Esophagus squamous epithelium (tissue), 4 donors: ENCODE data around the gene ABLIM2.

ENCODE experiments used
- POLR2A ChIP-seq, 4 donors: fragments of 450-650 bp; IDR thresholded peaks; one replicate each; pipeline ENCODE4 v1.6.1; 2017; ENCODE audit warnings: antibody characterized with exemption in 4 of 4, mild to moderate bottlenecking in 4 of 4, moderate library complexity in 3 of 4
- TF ChIP-seq, protein P1 (sequence below), 6 experiments: fragments of 450-650 bp in 4 of 6; fragments of 200-600 bp in 2 of 6; sonication (generic) in 2 of 6; IDR thresholded peaks; one replicate each; pipeline ENCODE4 v1.5.1; 2016 to 2019; ENCODE audit warnings: antibody characterized with exemption in 6 of 6, mild to moderate bottlenecking in 4 of 6, moderate library complexity in 4 of 6

GRCh38 chr4:8015512-8015911 is 143.1 kb downstream of the ABLIM2 start:
- TF ChIP-seq, protein P1, sequence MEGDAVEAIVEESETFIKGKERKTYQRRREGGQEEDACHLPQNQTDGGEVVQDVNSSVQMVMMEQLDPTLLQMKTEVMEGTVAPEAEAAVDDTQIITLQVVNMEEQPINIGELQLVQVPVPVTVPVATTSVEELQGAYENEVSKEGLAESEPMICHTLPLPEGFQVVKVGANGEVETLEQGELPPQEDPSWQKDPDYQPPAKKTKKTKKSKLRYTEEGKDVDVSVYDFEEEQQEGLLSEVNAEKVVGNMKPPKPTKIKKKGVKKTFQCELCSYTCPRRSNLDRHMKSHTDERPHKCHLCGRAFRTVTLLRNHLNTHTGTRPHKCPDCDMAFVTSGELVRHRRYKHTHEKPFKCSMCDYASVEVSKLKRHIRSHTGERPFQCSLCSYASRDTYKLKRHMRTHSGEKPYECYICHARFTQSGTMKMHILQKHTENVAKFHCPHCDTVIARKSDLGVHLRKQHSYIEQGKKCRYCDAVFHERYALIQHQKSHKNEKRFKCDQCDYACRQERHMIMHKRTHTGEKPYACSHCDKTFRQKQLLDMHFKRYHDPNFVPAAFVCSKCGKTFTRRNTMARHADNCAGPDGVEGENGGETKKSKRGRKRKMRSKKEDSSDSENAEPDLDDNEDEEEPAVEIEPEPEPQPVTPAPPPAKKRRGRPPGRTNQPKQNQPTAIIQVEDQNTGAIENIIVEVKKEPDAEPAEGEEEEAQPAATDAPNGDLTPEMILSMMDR (IDR thresholded peaks at IDR 0.05): peak in 2 of 6 experiments; percentile 5 to 26
- no peak for TF ChIP-seq POLR2A (IDR thresholded peaks at IDR 0.05)
